Eye (tissue), 1 donor: ENCODE measurements around the gene UBTD1.
"Not testable (repeated sequence)": the region's sequence is repeated elsewhere in the genome, so short reads cannot be mapped to it uniquely, and the experiment has no call there.

ENCODE experiments used
- DNase-seq: peaks from one replicate; pipeline ENCODE4 v3.0.0-alpha.2; 2015

The UBTD1 gene

DNA sequence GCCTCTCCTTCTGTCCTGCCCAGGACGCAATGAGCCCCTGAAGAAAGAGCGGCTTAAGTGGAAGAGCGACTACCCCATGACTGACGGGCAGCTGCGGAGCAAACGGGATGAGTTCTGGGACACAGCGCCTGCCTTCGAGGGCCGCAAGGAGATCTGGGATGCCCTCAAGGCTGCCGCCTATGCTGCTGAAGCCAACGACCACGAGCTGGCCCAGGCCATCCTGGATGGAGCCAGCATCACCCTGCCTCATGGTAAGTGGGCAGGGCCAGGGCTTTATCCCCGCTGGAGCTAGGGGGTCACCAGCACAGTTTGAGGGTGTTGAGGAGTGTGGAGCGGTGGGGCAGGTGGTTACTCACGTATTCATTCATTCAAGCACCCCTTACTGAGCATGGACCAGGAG, 69.2 kb downstream of the UBTD1 start:
- DNase-seq = no peak

DNA sequence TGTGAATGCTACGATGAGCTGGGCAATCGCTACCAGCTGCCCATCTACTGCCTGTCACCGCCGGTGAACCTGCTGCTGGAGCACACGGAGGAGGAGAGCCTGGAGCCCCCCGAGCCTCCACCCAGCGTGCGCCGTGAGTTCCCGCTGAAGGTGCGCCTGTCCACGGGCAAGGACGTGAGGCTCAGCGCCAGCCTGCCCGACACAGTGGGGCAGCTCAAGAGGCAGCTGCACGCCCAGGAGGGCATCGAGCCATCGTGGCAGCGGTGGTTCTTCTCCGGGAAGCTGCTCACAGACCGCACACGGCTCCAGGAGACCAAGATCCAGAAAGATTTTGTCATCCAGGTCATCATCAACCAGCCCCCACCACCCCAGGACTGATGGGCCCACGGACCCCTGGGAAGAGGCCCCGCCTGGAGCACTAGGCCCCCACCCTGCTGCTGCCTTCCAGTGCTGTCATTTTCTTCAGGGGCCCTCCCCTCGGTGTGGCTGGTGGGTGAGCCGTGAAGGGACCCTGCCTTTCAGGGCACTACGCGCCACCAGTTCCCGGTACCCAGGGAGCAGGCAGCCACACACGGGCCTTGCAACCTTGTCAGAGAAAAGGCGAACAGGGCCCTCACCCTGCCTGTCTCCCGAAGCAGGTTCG, 71.5 kb downstream of the UBTD1 start:
- no peak for DNase-seq

DNA sequence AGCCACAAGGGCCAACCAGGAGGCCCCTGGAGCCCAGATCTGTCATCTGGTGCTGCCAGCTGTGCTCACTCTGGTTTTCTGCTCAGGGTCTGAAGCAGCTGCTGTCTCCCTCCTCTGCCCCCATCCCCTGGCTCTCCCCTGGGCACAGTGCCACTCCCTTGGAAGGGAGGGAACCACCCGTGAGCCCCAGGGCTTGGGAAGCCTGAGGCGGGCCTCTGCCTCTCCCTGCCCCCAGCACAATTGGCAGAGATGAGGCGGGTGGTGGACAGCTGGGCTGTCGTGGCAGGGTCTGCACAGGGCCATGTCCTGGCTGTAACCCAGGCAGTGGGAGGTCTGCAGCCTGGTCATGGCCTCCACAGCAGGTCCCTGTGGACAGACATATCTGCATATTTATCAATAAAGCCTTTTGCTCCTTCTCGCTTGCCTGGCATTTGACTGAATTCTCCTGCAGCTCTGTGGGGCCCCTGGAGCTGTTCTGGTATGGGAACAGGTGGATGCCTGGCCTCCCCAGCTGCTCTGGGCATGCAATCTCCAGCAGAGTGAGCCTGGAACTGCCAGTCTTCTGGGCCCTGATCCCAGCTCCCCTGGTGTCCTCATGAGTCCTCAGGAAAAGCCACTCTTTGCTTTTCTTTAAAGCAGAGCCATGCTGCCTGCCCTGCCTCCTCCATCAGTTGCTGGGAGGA, 72.2 kb downstream of the UBTD1 start:
- DNase-seq = peak; percentile 24

DNA sequence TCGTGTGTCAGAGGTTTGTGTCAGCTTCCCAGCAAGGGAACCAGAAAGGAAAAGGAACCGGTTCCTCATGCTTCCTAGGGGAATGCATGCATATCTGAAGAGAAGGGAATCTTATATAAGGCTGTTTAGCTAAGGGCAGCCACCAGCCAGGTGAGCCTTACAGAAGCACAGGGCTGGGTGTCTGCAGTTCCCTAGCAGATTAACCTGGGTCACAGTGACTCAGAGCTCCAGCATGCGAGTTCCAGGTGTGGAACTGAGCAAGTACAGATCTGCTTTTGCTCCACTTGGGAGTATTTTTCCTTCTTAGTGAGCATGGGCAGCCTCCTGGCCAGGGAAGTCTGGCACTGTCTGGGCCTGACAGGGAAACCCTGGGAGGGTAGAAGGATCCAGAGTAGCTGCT, 72.9 kb downstream of the UBTD1 start:
- DNase-seq = no peak

DNA sequence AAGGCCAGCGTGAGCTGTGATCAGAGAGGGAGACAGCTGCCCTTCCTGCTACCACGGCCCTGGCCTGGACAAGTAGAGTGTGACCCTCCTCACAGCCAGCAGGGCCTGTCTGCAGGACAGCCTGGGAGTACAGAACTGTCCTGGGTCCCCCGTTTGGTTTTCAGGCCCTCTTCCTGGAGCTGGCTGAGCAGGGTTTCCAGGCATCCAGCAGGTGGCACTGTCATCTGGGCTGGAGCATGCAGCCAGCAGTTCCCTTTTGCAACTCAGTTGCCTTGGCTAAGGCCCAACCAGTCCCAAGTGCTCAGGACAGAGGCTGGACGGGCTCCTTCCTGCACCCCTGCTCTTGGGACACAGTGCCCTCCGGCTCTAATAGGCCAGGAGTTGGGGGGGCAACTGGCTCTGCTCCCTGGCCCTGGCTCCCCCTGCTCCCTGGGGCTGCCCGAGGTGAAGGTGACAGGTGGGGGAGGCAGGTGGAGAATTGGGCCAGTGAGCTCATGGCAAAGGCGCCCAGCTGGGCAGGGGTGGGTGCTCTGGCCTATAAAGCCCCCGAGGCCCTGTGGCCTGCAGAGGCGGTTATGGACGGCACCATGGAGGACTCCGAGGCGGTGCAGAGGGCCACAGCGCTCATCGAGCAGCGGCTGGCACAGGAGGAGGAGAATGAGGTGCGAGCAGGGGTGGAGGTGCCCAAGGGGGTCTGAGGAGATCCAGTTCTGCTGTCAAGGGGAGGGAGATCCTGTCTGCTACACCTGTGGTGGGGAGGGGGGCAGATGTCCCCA, 73.7 kb downstream of the UBTD1 start, which contains the start of gene ANKRD2:
Gene ANKRD2 (plus strand): TSS at position 566 of the 776 bp plus-strand sequence. CDS start 10 bp downstream, at position 576.
- DNase-seq = peak; percentile 81

DNA sequence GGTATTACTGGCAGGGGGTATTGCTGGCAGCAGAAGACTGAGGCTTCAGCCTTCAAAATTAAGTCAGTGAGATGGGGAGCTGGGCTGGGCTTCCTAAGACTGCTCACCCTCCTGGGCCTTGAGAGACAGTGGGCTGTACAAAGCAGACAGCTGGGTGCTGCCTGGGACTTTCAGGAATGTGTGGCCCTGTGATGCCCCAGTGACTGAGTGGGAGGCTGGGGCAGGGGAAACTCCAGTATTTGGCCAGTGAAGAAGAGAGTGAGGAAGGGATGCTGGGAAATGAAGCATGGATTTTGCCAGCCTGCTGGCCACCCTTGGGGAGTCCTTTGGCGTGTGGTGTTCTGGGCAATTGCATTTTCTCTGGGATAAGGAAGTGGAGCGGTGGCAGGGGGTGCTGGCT, 74.3 kb downstream of the UBTD1 start:
- no peak for DNase-seq

DNA sequence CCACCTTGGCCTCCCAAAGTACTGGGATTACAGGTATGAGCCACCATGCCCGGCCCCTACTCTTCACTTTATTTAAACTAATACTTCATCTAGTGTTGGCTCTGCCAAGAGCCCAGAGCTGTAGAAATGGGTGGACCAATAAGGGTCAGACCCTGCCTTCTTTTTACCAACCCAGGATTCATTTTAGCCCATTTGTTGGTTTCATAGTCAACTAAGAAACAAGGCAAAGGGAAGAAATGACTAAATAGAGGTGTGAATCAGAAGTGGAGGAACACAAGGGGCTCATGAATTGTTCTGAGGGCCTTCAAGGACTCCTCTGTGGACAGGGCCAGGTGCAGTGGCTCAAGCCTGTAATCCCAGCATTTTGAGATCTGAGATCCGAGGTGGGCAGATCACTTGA, 74.9 kb downstream of the UBTD1 start:
- no peak for DNase-seq

DNA sequence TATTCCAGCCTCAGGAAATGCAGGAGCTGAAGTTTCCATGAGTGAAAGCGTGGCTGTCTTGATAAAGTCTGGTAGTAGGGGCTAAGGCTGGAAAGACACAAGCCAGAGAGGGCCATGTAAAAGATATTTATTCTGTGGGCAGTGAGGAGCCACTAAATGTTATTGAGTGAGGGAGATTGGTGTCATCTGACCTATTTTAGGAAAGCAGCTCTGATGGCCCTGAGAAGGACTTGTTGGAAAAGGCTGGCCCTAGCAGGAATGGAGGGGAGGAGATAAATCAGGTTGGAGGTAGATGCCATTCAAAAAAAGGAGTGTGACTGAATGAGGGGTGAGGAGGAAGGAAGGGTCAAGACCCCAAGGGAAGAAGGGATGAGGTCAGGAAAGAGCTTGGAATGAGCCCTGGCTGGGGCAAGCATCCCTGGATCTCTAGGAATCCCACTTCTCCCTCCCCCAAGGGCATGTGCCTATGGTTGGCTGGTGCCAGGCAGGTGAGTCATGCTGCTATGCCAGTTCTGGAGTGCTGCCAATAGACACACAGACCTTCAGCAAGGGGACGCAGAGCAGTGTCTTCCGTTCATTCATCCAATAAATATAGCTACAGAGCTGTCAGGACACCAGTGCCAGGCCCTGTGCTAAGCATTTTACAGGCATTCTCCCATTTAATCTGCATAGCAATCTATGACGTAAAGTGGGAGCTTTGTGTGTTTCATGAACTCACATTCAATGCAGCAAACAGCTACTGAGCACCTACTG, 75.8 kb downstream of the UBTD1 start:
- DNase-seq = peak; percentile 36

DNA sequence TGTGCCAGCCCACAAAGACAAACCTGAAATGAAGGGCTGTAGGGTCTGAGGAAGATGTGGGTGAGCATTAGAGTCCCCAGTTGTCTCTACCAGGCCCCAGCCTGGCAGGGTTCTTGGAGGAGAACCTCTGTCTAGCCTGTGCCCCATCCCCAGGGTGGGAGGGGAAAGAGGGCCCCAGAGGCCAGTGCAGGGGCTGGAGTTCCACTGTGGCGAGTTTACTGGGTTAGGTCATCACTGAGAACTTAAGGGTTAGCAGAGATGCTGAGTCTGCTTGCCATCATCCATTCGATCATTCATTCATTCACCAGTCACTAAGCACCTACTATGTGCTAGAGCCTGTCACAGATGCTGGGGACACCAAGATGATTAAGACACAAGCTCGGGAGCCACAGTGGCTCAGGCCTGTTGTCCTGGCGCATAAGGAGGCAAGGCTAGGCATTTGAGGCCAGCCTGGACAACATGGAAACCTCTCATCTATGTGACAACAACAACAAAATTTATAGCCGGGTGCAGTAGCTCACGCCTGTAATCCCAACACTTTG, 76.5 kb downstream of the UBTD1 start:
- no peak for DNase-seq

DNA sequence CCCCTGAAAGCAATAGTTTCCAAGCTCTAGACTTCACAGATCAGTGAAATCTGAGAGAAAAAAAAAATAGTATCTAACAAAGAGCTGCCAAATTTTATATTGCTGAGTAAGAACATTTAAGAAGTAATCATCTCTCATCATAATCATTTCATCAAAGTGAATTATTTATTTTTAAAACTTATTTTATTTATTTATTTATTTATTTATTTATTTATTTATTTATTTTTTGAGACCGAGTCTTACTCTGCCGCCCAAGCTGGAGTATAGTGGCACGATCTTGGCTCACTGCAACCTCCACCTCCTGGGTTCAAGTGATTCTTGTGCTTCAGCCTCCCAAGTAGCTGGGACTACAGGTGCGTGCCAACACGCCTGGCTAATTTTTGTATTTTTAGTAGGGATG, 77.8 kb downstream of the UBTD1 start:
- DNase-seq = not testable (repeated sequence)

DNA sequence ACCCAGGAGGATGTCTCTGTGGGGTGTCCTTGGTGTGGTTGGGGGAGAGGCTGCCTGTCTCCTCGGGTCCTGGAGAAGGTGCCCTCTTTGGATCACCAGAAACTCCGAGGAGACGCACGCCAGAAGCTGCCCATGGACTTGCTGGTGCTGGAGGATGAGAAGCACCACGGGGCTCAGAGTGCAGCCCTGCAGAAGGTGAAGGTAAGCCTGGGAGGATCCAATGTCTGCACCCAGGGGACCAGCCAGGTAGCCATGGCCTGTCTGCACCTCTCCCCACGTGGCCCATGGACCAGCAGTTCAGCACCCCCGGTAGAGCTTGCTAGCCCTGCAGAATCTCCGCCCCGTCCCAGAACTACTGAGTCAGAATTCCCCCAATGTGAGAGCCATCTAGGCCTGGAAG, 79.0 kb downstream of the UBTD1 start:
- DNase-seq = no peak

DNA sequence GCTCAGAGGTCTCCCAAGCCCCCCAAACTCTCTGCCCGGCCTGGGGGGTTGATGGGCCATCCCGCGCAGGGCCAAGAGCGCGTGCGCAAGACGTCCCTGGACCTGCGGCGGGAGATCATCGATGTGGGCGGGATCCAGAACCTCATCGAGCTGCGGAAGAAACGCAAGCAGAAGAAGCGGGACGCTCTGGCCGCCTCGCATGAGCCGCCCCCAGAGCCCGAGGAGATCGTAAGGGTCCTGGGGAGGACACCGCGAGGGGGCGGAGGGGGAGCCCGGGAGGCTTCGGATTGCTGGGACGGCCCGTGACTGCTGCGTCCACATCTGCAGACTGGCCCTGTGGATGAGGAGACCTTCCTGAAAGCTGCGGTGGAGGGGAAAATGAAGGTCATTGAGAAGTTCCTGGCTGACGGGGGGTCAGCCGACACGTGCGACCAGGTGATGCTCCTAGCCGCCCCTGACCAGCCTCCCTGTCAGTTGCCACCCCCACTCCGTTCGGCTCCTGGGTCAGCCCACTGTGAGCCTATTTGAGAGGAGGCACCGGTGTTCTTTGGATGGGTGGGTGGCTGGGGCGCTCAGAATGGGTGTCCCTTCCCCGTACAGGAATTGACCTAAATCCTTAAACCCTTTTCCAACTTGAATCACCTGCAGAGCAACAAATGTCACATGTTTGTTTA, 79.6 kb downstream of the UBTD1 start:
- DNase-seq = no peak

DNA sequence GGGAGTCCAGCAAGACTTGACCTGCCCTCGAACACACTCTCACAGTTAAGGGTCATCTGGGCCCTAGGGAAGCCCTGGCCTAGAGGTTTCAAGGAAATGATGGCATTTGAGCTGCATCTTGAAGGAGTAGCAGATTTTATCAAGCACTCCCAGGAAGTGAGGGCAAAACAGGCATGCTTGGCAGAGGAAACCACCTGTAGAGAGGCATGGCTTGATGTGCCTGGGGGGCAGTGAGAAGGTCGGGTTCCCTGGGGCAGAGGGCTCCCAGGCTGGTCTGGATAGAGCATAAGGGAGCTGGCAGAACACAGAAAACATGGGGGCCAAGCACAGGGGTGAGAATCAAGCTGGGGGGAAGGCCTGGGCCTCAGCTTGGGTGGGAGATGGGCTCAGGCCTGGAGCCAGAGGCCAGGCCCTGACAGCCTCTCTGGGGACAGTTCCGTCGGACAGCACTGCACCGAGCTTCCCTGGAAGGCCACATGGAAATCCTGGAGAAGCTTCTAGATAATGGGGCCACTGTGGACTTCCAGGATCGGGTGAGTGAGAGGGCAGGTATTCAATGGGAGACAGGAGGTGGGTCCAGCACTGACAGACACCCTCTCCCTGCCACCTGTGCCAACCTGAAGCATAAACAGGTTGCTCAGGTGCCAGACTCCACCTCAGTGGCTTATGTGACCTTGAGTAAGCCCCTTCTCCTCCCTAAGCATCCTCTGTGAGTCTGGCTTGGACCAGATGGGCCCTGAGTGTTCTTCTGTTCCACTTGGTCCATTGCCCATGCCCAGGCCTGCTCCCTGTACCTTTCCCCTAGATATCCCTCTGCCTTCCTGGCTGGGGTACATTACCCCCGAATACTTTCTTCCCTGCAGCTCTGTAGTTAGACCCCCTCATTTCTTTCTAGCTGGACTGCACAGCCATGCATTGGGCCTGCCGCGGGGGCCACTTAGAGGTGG, 82.0 kb downstream of the UBTD1 start:
- DNase-seq = no peak

DNA sequence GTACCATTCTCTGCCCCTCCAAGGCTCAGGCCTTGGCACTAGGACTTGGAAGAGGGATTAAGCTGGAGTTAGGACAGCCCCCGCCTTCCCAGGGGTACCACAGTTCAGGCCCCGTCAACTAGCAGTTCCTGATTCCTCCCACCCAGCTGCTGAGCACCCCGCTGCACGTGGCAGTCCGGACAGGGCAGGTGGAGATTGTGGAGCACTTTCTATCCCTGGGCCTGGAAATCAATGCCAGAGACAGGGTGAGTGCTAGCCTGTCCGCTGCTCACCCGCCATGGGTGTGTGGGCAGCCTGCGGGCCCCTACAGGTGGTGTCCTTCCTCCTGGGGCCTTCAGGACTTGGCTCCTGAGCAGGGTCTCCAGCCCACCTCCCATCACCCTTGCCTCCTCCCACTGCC, 83.4 kb downstream of the UBTD1 start:
- DNase-seq = no peak

DNA sequence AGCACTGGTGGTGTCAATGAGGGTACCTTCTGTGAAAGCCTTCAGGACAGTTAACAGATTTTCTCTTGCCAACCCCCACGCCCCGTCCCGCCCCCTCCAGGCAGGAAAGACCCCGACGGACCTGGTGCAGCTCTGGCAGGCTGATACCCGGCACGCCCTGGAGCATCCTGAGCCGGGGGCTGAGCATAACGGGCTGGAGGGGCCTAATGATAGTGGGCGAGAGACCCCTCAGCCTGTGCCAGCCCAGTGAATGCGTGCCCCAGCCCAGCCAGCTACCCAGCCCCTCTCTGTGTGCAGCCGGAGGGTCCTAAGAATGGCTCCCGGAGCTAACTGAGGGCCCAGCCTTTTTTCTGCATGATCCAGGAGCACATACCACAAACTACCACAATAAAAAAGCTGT, 84.8 kb downstream of the UBTD1 start:
- no peak for DNase-seq

DNA sequence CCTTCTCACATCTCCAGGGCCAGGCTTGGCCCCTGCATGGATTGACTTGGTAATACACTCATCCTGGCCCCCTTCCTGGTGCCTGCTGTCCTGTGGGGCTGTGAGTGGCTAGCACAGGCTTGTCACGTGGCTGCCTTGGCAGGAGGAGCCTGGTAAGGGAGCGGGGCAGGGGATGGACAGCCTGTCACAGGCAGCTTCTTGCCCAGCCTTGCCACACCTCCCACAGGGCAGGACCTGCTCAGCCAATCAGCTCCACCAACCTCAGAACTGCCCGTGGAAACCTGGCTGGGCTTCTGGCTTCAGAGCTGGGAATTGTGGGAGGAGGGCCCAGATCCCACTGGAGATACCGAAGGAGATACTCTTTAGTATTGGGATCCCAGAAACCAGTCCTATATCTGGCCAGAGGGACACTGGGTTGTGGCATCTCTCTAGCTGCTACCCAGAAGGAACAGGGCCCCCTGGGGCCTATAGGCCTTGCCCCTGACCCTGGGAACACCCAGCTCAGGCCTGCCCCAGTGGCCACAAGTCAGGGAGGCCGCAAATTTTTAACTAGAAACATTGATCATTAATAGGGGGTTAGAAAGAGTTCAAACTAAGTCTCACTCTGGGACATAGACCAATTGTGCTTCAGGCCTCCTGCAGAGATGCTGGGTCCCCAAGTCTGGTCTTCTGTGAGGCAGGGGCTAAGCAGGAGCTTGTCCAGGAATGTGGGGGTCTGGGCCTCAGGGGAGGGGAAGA, 85.5 kb downstream of the UBTD1 start, which contains the start of gene HOGA1:
Gene HOGA1 (plus strand): TSS at position 330 of the 738 bp plus-strand sequence. CDS start 315 bp downstream, at position 645.
- peak; percentile 67 for DNase-seq

DNA sequence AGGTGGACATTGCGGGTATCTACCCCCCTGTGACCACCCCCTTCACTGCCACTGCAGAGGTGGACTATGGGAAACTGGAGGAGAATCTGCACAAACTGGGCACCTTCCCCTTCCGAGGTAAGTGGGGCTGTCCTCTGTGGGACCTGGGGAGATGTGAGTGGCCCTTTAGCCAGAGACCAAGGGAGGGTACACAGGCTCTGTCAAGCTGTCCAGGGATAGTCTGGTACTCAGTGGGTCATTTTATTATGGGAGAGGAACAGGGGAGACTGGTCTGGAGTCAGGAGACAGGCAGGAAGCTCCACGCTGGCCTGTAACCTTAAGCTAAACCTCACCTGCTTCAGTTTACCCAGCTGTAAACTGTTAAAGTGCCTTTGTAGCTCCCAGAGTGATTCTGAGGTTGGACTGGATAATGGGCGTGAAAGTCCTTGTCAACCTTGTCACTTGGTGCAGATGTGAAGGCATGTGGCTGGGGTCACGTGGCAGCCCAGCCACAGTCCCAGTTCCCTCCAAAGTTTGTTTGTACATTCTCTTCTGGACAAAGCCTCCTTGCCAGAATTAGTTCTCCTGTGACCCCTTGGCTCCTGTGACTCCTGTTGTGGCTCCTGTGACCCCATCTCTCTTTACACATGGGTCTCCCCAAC, 86.2 kb downstream of the UBTD1 start:
- no peak for DNase-seq

DNA sequence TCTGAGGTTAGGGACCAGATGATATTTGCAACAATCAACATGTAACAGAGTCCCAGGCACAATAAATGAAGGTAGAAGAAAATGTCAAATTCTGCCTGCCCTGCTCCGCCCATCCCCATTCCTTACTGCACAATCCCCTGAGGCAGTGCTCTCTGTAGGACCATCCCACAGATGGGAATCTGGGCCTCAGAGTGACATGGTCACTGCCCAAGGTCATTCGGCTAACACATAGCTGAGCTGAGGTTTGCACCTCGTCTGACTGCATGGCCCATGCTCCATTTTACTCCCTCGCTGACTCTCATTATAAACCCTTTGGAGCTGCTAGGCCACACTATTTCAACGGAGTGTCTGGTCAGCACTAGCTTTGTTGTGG, 86.7 kb downstream of the UBTD1 start:
- DNase-seq = no peak

DNA sequence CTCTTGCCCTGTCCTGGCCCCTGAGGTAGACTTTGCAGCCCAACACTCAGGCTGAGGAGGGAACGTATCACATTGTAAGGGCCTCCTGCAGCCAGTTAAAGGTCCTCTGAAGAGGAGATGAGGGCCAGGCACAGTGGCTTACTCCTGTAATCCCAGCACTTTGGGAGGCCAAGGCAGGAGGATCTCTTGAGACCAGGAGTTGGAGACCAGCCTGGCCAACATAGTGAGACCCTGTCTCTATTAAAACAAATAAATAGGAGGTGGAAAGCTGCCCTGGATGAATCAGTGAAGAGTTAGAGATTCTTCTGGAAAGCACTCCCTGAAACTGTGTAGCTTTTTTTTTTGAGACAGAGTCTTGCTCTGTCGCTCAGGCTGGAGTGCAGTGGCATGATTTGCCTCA, 88.5 kb downstream of the UBTD1 start:
- no peak for DNase-seq

DNA sequence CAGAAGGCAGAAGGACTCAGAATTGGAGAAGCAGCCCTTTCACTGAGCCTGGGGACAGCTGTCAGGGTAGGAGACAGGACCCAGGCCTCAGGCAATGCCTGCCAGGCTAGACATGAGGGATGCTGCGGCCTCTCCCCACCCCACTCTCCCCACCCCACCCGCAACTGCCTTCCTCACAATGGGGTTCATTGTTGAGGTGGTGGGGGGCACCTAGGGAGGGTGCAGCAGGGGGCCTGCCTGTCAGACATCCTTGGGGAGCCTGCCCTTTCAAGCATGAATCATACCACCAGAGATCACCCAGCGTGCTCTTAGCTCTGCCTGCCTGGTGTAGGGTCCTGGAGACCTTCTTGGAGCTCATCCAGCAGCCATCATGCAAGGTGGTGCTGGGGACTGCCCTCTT, 90.8 kb downstream of the UBTD1 start, which contains the start of gene C10orf62:
Gene C10orf62 (plus strand): TSS at position 243 of the 400 bp plus-strand sequence. CDS start 177 bp downstream, outside the sequence.
- no peak for DNase-seq
